Stimulated activated naive CD4-positive, alpha-beta T cell (primary cell): ENCODE results near the gene TRIM66.

Experiments used
- DNase-seq, 6 experiments: peaks; one replicate each; lab custom pipeline; 2025; lab: John Stamatoyannopoulos, UW

TRIM66 gene

GRCh38 chr11:8605971-8606563 lies 76.4 kb downstream of the TRIM66 start:
- DNase-seq, result no peak

DNA sequence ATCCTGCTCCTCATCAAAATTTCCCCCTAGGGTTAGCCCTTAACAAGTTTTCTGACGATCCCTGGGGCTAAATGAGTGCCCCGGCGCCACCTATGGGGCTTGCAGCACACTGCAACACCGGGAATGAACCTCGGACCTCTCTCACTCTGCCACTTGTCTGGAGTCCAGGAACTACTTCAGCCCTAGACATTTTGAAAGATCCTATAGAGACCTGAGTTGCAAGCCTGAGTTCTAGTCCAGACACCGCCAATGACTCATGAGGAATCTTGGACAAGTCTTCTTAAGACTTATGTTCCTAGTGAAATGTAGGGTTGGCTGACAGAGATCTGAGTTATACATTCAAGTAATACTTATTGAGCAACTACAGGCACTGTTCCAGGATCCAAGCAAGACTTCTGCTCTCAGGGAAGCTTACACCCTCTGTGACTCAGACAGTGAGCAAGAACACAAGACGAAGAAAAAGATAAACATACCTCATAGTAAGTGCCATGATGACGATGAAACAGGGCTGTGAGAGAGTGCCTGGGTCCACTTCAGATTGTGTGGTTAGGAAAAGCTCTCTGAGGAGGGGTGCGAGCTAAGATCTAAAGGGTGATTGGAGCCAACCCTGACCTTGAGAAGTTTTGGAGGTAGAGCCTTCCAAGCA lies 78.3 kb downstream of the TRIM66 start:
- DNase-seq, result no peak

- DNase-seq, result no peak
Measured at GRCh38 chr11:8603696-8604077, 78.8 kb downstream of the TRIM66 start.

DNA sequence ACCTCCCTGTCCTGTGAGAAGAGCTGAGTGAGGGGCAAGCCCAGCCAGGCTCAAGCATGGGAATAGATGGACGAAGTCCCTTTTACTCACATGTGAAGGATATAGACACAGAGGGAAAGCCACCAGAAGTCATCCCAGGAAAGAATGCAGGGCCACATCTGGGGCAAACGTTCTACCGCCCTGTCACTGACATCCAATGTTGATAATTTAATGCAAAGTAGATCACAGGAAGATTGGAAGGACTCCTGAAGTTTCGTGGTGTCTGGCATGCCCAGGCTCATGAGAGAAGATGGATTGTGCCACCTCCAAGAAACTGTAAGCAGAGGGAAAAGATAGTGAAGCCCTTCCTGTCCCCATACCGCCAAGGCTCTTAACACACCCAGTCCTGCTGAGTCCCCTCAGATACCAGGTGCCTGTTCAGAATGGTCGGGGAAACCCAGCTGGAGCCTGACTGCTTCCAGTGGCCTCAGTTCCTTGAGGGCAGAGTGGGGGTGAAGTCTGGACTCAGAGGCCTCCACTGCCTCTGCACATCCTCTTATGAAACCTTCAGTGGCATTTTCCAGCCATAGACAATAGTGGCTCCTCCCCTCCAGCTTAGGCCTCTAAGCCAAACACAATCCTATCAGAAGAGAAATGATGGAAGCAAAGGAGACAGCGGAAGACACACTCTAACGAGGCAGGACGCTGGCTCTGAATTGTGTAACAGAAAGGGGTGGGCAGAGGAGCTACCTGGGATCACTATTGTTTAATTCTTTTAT lies 80.9 kb downstream of the TRIM66 start:
- no peak for DNase-seq

- no peak for DNase-seq
Measured at GRCh38 chr11:8598506-8598905, 84.0 kb downstream of the TRIM66 start.

- no peak for DNase-seq
Measured at GRCh38 chr11:8597182-8597581, 85.3 kb downstream of the TRIM66 start.

DNA sequence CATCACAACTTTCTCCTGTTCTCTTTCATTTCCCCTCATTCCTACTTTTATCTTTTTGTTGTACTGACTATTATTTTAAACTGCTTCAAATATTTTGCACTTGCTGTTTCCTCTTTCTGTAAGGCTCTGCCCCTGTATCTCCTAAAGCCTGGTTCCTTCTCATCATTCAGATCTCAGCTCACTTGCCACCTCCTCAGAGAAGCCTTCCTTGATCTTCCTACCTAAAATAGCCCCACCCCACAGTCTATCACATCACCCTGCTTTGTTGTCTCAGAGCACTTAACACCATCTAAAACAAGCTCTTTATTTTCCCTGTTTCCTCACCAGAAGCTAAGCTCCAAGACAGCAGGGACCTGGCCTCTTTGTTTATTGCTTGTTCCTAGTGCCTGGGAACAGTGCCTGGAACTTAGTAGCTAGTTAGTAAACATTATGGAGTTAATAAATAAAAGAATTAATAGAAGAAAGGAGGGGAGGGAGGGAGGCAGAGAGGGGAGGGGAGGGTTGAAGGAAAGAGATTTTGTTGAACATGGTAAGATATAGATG lies 85.9 kb downstream of the TRIM66 start:
- DNase-seq, result no peak

DNA sequence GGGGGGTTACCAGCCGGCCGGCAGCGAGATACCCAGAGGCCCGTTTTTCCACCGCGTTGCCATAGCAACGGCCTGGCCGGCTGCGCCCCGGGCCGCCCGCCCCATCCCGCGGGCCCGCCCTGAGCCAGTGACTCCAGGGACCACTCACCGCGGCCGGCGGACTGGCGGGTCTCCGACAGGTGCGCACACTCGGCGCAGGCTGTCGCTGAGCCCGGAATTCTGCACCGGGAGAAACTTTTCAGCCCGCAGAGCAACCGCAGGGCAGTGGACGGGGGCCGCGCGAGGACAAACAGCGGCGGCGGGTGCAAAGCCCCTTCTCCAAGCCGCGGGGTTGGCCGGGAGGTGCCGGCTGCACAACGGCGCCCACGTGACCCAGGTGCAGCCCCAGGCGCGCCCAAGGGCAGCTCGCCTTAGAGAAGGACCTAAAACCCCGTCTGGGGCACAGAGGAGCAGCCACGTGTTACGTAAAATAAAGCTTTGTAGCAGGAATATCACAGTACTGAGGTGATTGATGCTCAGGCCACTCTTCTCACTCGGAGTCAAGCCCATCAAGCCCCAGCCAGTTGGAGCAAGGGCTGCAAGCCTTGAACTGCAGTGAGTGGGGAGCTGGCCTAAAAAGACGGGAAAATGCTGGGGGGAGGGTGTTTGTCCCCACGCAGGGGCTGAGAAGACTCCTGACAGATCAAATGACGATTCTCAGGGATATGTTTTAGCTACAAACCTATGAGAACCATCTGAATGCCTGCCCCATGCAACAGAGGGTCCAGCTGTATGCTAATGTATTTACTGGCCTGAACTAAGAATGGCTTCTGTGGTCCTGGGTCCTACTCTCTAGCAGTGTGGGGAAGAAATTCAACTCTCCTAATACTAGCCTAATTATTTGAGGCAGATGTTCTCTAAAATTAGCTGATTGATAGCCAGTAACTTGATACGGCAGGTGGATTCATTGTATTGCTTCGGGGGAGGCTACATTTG lies 88.2 kb downstream of the TRIM66 start, which contains the start of gene STK33:
Gene STK33, minus strand, starts transcription at position 294 of the 975 bp plus-strand sequence. CDS start 119,323 bp downstream, outside the sequence.
- DNase-seq, result no peak

GRCh38 chr11:8593455-8593854 lies 89.0 kb downstream of the TRIM66 start:
- no peak for DNase-seq

GRCh38 chr11:8587915-8588314 lies 94.5 kb downstream of the TRIM66 start:
- DNase-seq, result no peak

DNA sequence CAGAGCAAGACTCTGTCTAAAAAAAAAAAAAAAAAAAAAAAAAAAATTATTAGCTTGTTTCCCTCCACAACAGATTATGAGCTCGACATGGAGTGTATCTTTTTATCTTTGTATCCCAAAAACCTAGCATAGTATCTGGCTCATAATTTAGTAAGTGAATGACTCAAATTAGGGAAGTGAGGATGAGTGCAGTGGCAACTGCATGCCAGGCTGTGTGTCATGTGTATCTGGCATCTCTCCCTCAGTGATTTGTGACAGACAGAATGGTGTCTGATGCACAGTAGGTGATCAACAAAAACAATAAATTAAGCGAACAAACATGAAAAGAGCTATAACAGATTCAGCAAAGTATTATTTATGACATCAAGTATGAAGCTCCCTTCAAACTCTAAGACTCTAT lies 95.7 kb downstream of the TRIM66 start:
- DNase-seq, result no peak

DNA sequence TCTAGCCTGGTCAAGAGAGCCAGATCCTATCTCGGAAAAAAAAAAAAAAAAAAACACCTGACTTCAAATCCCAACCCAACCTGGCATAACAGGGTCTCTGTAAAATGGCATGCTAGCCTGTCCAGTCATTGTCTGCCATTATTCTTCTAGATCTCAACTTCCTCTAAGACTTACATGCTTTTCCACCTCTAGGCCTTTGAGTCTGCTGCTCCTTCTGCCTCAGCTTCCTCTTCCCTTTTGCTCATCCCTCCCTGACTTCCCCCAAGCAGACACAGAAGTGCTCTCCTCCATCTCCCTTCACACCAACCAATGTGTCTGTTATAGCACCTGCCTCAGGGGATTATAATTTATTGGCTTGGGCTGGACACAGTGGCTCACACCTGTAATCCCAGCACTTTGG lies 96.3 kb downstream of the TRIM66 start:
- DNase-seq, result no peak

DNA sequence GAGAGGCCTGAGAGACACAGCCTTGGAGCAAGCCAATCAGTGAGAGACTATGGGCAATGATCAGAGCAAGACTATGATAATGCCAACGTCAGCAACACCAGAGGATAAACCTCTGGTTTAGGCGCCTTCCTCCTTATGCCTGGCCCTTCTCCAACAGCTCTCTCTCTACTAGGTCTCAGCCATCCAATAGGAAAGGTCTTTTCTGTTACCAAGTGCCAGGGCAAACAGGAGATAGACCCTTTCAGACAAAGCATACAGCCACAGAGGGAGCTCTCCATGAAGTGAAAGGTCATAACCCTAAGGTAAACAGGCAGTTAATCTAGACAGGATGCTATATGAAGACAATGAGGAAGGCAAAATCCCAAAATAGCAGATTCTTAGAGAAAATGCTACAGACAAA lies 98.0 kb downstream of the TRIM66 start:
- no peak for DNase-seq

- DNase-seq, result no peak
Measured at GRCh38 chr11:8584082-8584481, 98.4 kb downstream of the TRIM66 start.

DNA sequence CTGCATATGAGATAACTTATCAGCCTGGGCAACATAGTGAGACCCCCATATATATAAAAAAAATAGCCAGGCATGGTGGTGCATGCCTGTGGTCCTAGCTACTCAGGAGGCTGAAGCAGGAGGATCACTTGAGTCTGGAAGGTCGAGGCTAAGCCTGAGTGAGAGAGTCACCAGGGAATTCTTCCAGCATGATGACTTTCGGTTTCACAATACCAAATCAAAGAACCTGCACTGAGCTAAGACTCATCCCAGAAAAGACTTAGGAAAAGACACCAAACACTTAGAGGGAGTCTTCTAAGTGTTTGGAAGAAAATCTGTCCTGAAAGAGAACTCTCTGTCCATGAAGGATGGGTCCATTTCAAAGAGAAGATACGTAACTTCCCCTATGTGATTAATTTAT lies 101.2 kb downstream of the TRIM66 start:
- DNase-seq, result no peak

GRCh38 chr11:8577791-8578581 lies 104.5 kb downstream of the TRIM66 start:
- DNase-seq, result no peak

DNA sequence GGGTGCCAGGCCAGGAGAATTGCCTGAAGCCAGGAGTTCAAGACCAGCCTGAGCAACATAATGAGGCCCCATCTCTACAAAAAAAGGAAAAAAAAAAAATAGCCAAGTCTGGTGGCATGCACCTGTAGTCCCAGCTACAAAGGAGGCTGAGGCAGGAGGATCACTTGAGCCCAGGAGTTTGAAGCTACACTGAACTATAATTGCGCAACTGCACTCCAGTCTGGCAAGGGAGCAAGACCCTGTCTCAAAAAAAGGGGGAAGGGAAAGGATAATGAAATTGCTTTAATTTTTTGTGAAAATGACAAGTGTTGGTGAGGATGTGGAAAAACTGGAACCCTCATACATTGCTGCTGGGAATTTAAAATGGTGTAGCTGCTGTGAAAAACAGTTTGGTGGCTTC lies 107.7 kb downstream of the TRIM66 start:
- DNase-seq, result no peak

DNA sequence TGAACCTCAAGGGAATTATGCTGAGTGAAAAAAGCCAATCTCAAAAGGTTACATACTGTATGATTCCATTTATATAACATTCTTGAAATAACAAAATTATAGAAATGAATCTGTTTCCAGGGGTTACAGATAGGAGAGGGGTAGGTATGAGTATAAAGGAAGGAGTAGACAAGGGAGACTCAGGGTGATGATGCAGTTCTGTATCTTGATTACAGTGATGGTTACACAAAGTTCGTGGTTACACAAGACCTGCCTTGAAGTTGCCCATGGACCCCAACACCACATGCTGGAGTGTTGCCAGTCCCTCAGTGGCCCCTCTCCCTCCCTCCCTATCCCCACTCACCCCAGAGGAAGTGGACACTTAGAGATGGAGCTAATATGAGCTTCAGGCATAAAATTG lies 108.7 kb downstream of the TRIM66 start:
- no peak for DNase-seq

DNA sequence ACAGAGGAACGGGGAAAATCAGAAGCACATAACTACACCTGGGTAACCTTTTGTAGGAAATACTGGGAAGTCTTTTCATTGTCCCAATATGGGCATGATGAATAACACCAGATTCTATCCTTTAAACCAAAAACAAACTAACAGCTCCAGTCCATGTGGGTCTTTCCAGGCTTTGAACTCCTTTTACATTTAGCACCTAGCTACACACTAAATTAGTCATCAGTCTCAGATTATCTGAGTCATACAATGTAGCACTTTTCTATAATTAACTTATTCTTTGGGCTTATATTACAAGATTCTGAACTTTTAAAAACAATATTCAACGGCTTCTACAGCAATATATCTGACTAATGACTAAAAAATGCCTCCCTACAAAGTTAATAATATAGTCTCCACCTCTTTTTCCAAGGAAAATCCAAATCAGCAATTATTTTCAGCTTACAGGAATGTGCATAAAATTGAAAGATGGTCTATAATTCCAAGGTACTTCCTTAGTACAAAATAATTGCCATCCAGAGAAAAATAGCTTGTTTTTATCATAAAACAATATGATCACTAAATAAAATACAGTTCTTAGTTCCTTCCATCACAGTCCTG lies 114.8 kb downstream of the TRIM66 start:
- no peak for DNase-seq

DNA sequence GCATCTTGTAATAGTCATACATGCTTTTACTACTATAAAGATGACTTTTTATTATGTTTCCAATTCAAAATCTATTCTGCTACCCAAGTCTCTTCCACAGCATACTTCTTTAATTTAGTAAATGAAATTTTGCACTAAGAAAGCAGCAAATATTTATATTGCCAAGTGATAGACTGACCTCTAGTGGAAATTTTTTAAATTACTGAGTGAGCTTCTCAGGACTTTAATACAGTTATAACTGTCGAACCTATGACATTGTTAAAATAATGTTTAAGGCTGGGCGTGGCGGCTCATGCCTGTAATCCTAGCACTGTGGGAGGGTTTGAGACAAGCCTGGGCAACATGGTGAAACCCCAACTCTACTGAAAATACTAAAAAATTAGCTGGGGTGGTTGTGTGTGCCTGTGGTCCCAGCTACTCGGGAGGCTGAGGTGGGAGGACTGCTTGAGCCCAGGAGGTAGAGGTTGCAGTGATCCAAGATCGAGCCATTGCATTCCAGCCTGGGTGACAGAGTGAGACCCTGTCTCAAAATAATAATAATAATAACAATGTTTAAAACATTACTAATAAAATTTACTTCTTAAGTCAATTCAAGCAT lies 115.8 kb downstream of the TRIM66 start:
- peak in 2 of 6 experiments; percentile 17 to 26 for DNase-seq
